GM23338 (cell line): ENCODE measurements around the gene VIP. TPM values are rescaled to one million over a fixed set of nuclear protein-coding genes. Genes with fewer than 3 reads are reported as not detected.

ENCODE experiments used
- ATAC-seq: fragments of 200-7000 bp; cut with Tn5 transposase; 3 replicates; pipeline ENCODE4 v1.9.1; 2020
- DNase-seq: peaks from one replicate; pipeline ENCODE4 v3.0.0-alpha.2; 2015; ENCODE audit warnings: low spot score
- H2AFZ ChIP-seq: fragments of 200-600 bp; sonication (generic); 2 replicates; pipeline ENCODE4 v1.8.0; 2016; ENCODE audit warnings: antibody characterized with exemption, mild to moderate bottlenecking, moderate library complexity
- H3F3A ChIP-seq: fragments of 200-600 bp; sonication (generic); replicated peaks from 2 replicates; pipeline ENCODE4 v1.8.0; 2017; ENCODE audit warnings: antibody characterized with exemption, mixed run types, low read depth
- H3K27ac ChIP-seq: fragments of 200-600 bp; sonication (generic); 2 replicates; pipeline ENCODE4 v1.6.1; 2016; ENCODE audit warnings: low read depth
- H3K27me3 ChIP-seq: fragments of 200-600 bp; sonication (generic); 2 replicates; pipeline ENCODE4 v1.8.0; 2016; ENCODE audit warnings: mild to moderate bottlenecking, mixed run types, moderate library complexity; ENCODE audit not compliant: insufficient read depth
- H3K36me3 ChIP-seq: fragments of 200-600 bp; sonication (generic); 2 replicates; pipeline ENCODE4 v1.8.0; 2016; ENCODE audit warnings: mild to moderate bottlenecking; ENCODE audit not compliant: insufficient read depth
- H3K4me1 ChIP-seq: fragments of 200-600 bp; sonication (generic); 2 replicates; pipeline ENCODE4 v1.8.0; 2016; ENCODE audit warnings: mild to moderate bottlenecking, moderate library complexity; ENCODE audit not compliant: insufficient read depth
- H3K4me2 ChIP-seq: fragments of 200-600 bp; sonication (generic); 2 replicates; pipeline ENCODE4 v1.7.1; 2017; ENCODE audit warnings: mixed run types
- H3K4me3 ChIP-seq: fragments of 200-600 bp; sonication (generic); 2 replicates; pipeline ENCODE4 v1.6.1; 2016; ENCODE audit warnings: mixed run types
- H3K79me2 ChIP-seq: fragments of 200-600 bp; sonication (generic); replicated peaks from 2 replicates; pipeline ENCODE4 v1.8.0; 2017; ENCODE audit warnings: mild to moderate bottlenecking; ENCODE audit not compliant: insufficient read depth
- H3K9me2 ChIP-seq: fragments of 200-600 bp; sonication (generic); 2 replicates; pipeline ENCODE4 v1.8.0; 2017; ENCODE audit not compliant: insufficient read depth
- H4K20me1 ChIP-seq: fragments of 200-600 bp; sonication (generic); replicated peaks from 2 replicates; pipeline ENCODE4 v1.8.0; 2017; ENCODE audit warnings: mild to moderate bottlenecking; ENCODE audit not compliant: insufficient read depth
- H3K27ac Mint-ChIP-seq: 2 replicates; pipeline ENCODE4 v1.8.0; 2020; ENCODE audit warnings: inconsistent platforms, mild to moderate bottlenecking, moderate library complexity, mixed read lengths
- H3K27me3 Mint-ChIP-seq: 3 replicates; pipeline ENCODE4 v1.8.0; 2022; ENCODE audit warnings: low read depth, mild to moderate bottlenecking, moderate library complexity, mixed read lengths, inconsistent platforms; ENCODE audit not compliant: insufficient read depth, poor library complexity
- H3K36me3 Mint-ChIP-seq: 3 replicates; pipeline ENCODE4 v1.8.0; 2021; ENCODE audit warnings: low read depth, mild to moderate bottlenecking, inconsistent platforms, moderate library complexity, mixed read lengths
- H3K4me1 Mint-ChIP-seq: 3 replicates; pipeline ENCODE4 v1.8.0; 2020; ENCODE audit warnings: mild to moderate bottlenecking, inconsistent platforms, mixed read lengths
- H3K4me3 Mint-ChIP-seq: 3 replicates; pipeline ENCODE4 v1.8.0; 2021; ENCODE audit warnings: moderate library complexity, mild to moderate bottlenecking, inconsistent platforms, mixed read lengths
- H3K9me3 Mint-ChIP-seq: 3 replicates; pipeline ENCODE4 v1.8.0; 2020; ENCODE audit warnings: moderate library complexity, mild to moderate bottlenecking, inconsistent platforms, mixed read lengths
- CREB1 ChIP-seq: fragments of 250-450 bp; sonication (Bioruptor Pico); IDR thresholded peaks from 2 replicates; pipeline ENCODE4 v1.5.0; 2020; ENCODE audit warnings: low read depth, mild to moderate bottlenecking, moderate library complexity
- EZH2 ChIP-seq: fragments of 200-600 bp; sonication (generic); IDR thresholded peaks from one replicate; pipeline ENCODE4 v1.8.0; 2017; ENCODE audit warnings: antibody characterized with exemption, mild to moderate bottlenecking, low read depth; ENCODE audit not compliant: unreplicated experiment
- EZH2phosphoT487 ChIP-seq: fragments of 200-600 bp; sonication (generic); IDR thresholded peaks from one replicate; pipeline ENCODE4 v1.8.1; 2018; ENCODE audit warnings: antibody characterized with exemption; ENCODE audit not compliant: unreplicated experiment
- JUNB ChIP-seq: IDR thresholded peaks from one replicate; pipeline ENCODE4 v1.6.1; 2016; ENCODE audit warnings: antibody characterized with exemption; ENCODE audit not compliant: unreplicated experiment
- NANOG ChIP-seq: IDR thresholded peaks from 2 replicates; pipeline ENCODE4 v1.6.1; 2016; ENCODE audit warnings: antibody characterized with exemption, borderline replicate concordance
- POLR2AphosphoS5 ChIP-seq: IDR thresholded peaks from 2 replicates; pipeline ENCODE4 v1.6.1; 2016; ENCODE audit warnings: antibody characterized with exemption, low read depth
- STAT1 ChIP-seq: IDR thresholded peaks from one replicate; pipeline ENCODE4 v1.6.1; 2016; ENCODE audit warnings: antibody characterized with exemption; ENCODE audit not compliant: unreplicated experiment
- ZNF114 ChIP-seq: fragments of 250-450 bp; sonication (Bioruptor Pico); IDR thresholded peaks from 2 replicates; pipeline ENCODE4 v1.5.0; 2020; ENCODE audit warnings: mild to moderate bottlenecking, moderate library complexity
- ZNF331 ChIP-seq: fragments of 250-450 bp; sonication (Bioruptor Pico); IDR thresholded peaks from 2 replicates; pipeline ENCODE4 v1.5.0; 2020; ENCODE audit warnings: low read depth, mild to moderate bottlenecking, moderate library complexity
- polyA plus RNA-seq: library from polyadenylated mRNA; unstranded; fragments of >200 nt; fragmentation: Nextera tagmentation; extraction: Ambion mirVana; gene quantifications from 2 replicates; pipeline ENCODE4 v1.2.1, GENCODE V29; 2016
- total RNA-seq: library from RNA; depleted of rRNA; stranded (reverse); fragments of >200 nt; shearing (Covaris generic); gene quantifications from 2 replicates; pipeline ENCODE4 v1.2.3, GENCODE V29; 2014
- TF ChIP-seq, protein P1 (sequence below): IDR thresholded peaks from one replicate; pipeline ENCODE4 v1.6.1; 2018; ENCODE audit warnings: antibody characterized with exemption; ENCODE audit not compliant: unreplicated experiment
- TF ChIP-seq, protein P2 (sequence below): IDR thresholded peaks from 2 replicates; pipeline ENCODE4 v1.6.1; 2016; ENCODE audit warnings: antibody characterized with exemption
- TF ChIP-seq, protein P3 (sequence below), 2 experiments: fragments of 200-600 bp in 1 of 2; sonication (generic) in 1 of 2; conservative IDR thresholded peaks; 2 replicates each; pipeline versions ENCODE4 v1.5.1 to v1.6.1; 2016 to 2017; ENCODE audit warnings: antibody characterized with exemption in 2 of 2, low read depth in 2 of 2, mild to moderate bottlenecking in 2 of 2, moderate library complexity in 1 of 2

VIP gene
- total and polyA plus RNA-seq, 2 experiments from 2014 or later, result not detected

DNA sequence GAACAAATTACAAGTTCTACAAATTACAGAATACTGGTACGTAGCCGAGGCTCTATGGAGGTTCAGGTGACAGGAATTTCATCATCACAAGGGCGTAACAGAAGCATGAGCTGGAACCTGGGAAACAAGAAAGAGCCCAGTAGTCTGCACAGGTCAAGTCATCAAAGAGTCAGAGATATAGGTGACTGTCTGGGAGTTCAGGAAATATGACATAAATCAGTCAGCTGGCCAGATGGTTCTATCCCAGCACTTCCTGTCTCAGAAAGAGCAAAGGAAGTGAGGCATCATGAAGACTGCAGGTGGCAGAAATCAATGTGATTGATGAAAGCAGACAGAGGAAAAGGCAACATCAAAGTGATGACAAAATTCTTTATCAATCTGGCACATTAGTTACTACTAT lies 29.6 kb upstream of the VIP start:
- H3K9me2 ChIP-seq, result 0 out of 2 replicates have a peak, but pooled peaks cover 3% of the 10 kb centered on the region
- ATAC-seq, result no peak
- H3K4me3 ChIP-seq, result no peak overlapping the region
- H3K27ac ChIP-seq, result no peak overlapping the region
- H3K27me3 ChIP-seq, result no peaks in the 10 kb centered on the region
- Mint-ChIP-seq H3K9me3 (no peaks in the 10 kb centered on the region), H3K27me3 (no peaks in the 10 kb centered on the region), H3K36me3 (no peaks in the 10 kb centered on the region), H3K4me1 (peaks cover 13% of the 10 kb centered on the region; the same call in 2 of the 3 replicates), H3K4me3 (no peak overlapping the region), H3K27ac (no peak overlapping the region)
- no peak overlapping the region for H3K4me2 ChIP-seq
- H4K20me1 ChIP-seq, result no peaks in the 10 kb centered on the region
- H3K36me3 ChIP-seq, result no peaks in the 10 kb centered on the region
- H3K4me1 ChIP-seq, result no peaks in the 10 kb centered on the region; the same call in 1 of the 2 replicates
- H2AFZ ChIP-seq, result no peak overlapping the region
- no peak for DNase-seq
- TF ChIP-seq, protein P1, sequence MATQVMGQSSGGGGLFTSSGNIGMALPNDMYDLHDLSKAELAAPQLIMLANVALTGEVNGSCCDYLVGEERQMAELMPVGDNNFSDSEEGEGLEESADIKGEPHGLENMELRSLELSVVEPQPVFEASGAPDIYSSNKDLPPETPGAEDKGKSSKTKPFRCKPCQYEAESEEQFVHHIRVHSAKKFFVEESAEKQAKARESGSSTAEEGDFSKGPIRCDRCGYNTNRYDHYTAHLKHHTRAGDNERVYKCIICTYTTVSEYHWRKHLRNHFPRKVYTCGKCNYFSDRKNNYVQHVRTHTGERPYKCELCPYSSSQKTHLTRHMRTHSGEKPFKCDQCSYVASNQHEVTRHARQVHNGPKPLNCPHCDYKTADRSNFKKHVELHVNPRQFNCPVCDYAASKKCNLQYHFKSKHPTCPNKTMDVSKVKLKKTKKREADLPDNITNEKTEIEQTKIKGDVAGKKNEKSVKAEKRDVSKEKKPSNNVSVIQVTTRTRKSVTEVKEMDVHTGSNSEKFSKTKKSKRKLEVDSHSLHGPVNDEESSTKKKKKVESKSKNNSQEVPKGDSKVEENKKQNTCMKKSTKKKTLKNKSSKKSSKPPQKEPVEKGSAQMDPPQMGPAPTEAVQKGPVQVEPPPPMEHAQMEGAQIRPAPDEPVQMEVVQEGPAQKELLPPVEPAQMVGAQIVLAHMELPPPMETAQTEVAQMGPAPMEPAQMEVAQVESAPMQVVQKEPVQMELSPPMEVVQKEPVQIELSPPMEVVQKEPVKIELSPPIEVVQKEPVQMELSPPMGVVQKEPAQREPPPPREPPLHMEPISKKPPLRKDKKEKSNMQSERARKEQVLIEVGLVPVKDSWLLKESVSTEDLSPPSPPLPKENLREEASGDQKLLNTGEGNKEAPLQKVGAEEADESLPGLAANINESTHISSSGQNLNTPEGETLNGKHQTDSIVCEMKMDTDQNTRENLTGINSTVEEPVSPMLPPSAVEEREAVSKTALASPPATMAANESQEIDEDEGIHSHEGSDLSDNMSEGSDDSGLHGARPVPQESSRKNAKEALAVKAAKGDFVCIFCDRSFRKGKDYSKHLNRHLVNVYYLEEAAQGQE, result no peak
- no peak for TF ChIP-seq NANOG
- TF ChIP-seq, protein P2, sequence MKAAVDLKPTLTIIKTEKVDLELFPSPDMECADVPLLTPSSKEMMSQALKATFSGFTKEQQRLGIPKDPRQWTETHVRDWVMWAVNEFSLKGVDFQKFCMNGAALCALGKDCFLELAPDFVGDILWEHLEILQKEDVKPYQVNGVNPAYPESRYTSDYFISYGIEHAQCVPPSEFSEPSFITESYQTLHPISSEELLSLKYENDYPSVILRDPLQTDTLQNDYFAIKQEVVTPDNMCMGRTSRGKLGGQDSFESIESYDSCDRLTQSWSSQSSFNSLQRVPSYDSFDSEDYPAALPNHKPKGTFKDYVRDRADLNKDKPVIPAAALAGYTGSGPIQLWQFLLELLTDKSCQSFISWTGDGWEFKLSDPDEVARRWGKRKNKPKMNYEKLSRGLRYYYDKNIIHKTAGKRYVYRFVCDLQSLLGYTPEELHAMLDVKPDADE, result no peak
- TF ChIP-seq ZNF331 (CRISPR knock-in tag), result no peak
- no peaks in the 10 kb centered on the region for H3F3A ChIP-seq
- no peaks in the 10 kb centered on the region for H3K79me2 ChIP-seq

DNA sequence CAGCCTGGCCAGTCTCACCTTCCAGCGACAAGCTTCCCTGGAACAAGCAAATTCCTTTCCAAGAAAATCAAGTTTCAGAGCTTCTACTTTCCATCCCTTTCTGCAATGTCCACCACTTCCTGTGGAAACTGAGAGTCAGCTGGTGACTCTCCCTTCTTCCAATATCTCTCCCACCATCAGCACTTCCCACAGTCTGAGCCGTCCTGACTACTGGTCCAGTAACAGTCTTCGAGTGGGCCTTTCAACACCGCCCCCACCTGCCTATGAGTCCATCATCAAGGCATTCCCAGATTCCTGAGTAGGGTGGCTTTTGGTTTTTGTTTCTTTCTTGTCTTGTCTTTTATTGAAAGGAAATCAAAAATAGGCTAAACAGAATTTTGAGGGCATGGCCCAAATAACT lies 28.6 kb upstream of the VIP start:
- no peak overlapping the region for H3K27ac Mint-ChIP-seq
- Histone ChIP-seq H3K79me2 (no peaks in the 10 kb centered on the region), H3K4me2 (no peak overlapping the region), H3K9me2 (0 out of 2 replicates have a peak, but pooled peaks cover 3% of the 10 kb centered on the region), H3K4me3 (no peak overlapping the region), H2AFZ (0 out of 2 replicates have a peak overlapping the region, but pooled peaks have one; percentile 48), H4K20me1 (no peaks in the 10 kb centered on the region), H3K27me3 (no peaks in the 10 kb centered on the region), H3K4me1 (no peaks in the 10 kb centered on the region; the same call in 1 of the 2 replicates), H3K27ac (no peak overlapping the region), H3K36me3 (no peaks in the 10 kb centered on the region), H3F3A (no peaks in the 10 kb centered on the region)
- no peak for DNase-seq
- no peak overlapping the region for H3K4me3 Mint-ChIP-seq
- no peaks in the 10 kb centered on the region for H3K9me3 Mint-ChIP-seq
- no peaks in the 10 kb centered on the region for H3K27me3 Mint-ChIP-seq
- H3K36me3 Mint-ChIP-seq, result no peaks in the 10 kb centered on the region
- ATAC-seq, result no peak
- H3K4me1 Mint-ChIP-seq, result peaks cover 11% of the 10 kb centered on the region; the same call in 2 of the 3 replicates
- TF ChIP-seq ZNF331 (CRISPR knock-in tag) (no peak), NANOG (no peak), EZH2 (no peak), JUNB (no peak), CREB1 (CRISPR knock-in tag) (no peak), ZNF114 (CRISPR knock-in tag) (no peak), POLR2AphosphoS5 (no peak), STAT1 (no peak), EZH2phosphoT487 (no peak)
- TF ChIP-seq, protein P2, result no peak
- TF ChIP-seq, protein P3, sequence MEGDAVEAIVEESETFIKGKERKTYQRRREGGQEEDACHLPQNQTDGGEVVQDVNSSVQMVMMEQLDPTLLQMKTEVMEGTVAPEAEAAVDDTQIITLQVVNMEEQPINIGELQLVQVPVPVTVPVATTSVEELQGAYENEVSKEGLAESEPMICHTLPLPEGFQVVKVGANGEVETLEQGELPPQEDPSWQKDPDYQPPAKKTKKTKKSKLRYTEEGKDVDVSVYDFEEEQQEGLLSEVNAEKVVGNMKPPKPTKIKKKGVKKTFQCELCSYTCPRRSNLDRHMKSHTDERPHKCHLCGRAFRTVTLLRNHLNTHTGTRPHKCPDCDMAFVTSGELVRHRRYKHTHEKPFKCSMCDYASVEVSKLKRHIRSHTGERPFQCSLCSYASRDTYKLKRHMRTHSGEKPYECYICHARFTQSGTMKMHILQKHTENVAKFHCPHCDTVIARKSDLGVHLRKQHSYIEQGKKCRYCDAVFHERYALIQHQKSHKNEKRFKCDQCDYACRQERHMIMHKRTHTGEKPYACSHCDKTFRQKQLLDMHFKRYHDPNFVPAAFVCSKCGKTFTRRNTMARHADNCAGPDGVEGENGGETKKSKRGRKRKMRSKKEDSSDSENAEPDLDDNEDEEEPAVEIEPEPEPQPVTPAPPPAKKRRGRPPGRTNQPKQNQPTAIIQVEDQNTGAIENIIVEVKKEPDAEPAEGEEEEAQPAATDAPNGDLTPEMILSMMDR (conservative IDR thresholded peaks at IDR 0.05; ENCODE audit: low read depth in 2 of 2), result no peak
